Left lung (tissue), 10 donors: ENCODE results near the gene AHCYL2. TPM values are rescaled to one million over a fixed set of nuclear protein-coding genes. Genes with fewer than 3 reads are reported as not detected.
A peak's percentile ranks its signal among the peaks of the same experiment; 100 is the strongest.

Source experiments
- ATAC-seq: fragments of 200-7000 bp; cut with Tn5 transposase; one replicate; pipeline ENCODE4 v1.9.1; 2020; ENCODE audit warnings: moderate library complexity
- DNase-seq, 4 donors: peaks; one replicate each; pipeline ENCODE4 v3.0.0-alpha.2; 2013 to 2020
- H3K27ac ChIP-seq, 2 donors: fragments of 200-600 bp; sonication (generic) in 1 of 2; one replicate each; pipeline versions ENCODE4 v1.5.0 to v1.8.0; 2020 to 2021
- H3K27me3 ChIP-seq, 2 donors: fragments of 200-600 bp; sonication (generic) in 1 of 2; one replicate each; pipeline versions ENCODE4 v1.5.0 to v1.8.0; 2020 to 2021
- H3K36me3 ChIP-seq, 2 donors: fragments of 200-600 bp; sonication (generic) in 1 of 2; one replicate each; pipeline versions ENCODE4 v1.5.0 to v1.8.0; 2020 to 2021
- H3K4me1 ChIP-seq, 2 donors: fragments of 200-600 bp; one replicate each; pipeline ENCODE4 v1.8.0; 2021
- H3K4me3 ChIP-seq, 2 donors: fragments of 200-600 bp; sonication (generic) in 1 of 2; one replicate each; pipeline versions ENCODE4 v1.5.0 to v1.8.0; 2020 to 2021; ENCODE audit warnings: mild to moderate bottlenecking in 1 of 2
- H3K9me3 ChIP-seq, 2 donors: fragments of 200-600 bp; sonication (generic) in 1 of 2; one replicate each; pipeline versions ENCODE4 v1.5.0 to v1.8.0; 2020 to 2021
- CTCF ChIP-seq, 2 donors: fragments of 200-600 bp; sonication (generic) in 1 of 2; IDR thresholded peaks; one replicate each; pipeline versions ENCODE4 v1.5.0 to v1.8.0; 2021; ENCODE audit warnings: antibody characterized with exemption in 2 of 2
- intact Hi-C, 2 donors: fragments of 100-400 bp; cut with DNase I; formaldehyde crosslinking; loops; one replicate each; pipeline versions ENCODE4 v1.11.2 to v1.14.2; 2022
- polyA plus RNA-seq, 6 donors: library from polyadenylated mRNA; unstranded; fragments of 120-200 nt; gene quantifications; one replicate each; pipeline ENCODE4 v1.2.1, GENCODE V29; 2013; ENCODE audit not compliant: insufficient read length in 6 of 6
- total RNA-seq, 2 donors: library from RNA; stranded (reverse); fragmentation: NEBNext Ultra II Directional; extraction: Animal tissue kit (Norgen Biotek cat#: 25700); gene quantifications; one replicate each; pipeline ENCODE4 v1.2.1, GENCODE V29; 2021
- donor health status: DM: no; HTN: yes; CAD: no.
- donor health status: DM: no; HTN: no; CAD: no.

The AHCYL2 gene
- total and polyA plus RNA-seq, 8 donors: 16.2 to 219 (median 21.3) TPM

DNA sequence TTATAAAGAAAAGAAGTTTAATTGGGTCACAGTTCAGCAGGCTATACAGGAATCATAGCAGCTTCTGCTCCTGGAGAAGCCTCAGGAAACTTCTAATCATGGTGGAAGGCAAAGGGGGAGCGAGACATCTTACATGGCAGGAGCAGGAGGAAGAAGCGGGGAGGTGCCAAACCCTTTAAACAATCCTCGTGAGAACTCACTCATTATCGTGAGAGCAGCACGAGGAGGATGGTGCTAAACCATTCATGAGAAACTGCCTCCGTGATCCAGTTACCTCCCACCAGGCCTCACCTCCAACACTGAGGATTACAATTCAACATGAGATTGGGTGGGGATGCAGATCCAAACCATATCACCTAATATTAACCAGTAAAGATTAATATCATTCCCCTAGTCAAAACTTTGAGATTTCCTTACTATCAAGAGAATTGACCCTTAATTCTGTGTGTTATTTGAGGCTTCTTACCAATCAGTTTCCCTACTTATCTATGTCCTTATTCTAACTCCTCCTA lies 38.0 kb upstream of the AHCYL2 start:
- DNase-seq (no peak), ATAC-seq (no peak)
- intact Hi-C loops: no loop called here
- Histone ChIP-seq H3K36me3 (no peaks in the 10 kb centered on the region), H3K27me3 (peaks cover 22 to 70% of the 10 kb centered on the region in 2 donors), H3K4me1 (peaks cover 0 to 20% of the 10 kb centered on the region in 2 donors), H3K27ac (no peak overlapping the region), H3K9me3 (no peaks in the 10 kb centered on the region), H3K4me3 (no peak overlapping the region)
- TF ChIP-seq CTCF (IDR thresholded peaks at IDR 0.05): no peak

DNA sequence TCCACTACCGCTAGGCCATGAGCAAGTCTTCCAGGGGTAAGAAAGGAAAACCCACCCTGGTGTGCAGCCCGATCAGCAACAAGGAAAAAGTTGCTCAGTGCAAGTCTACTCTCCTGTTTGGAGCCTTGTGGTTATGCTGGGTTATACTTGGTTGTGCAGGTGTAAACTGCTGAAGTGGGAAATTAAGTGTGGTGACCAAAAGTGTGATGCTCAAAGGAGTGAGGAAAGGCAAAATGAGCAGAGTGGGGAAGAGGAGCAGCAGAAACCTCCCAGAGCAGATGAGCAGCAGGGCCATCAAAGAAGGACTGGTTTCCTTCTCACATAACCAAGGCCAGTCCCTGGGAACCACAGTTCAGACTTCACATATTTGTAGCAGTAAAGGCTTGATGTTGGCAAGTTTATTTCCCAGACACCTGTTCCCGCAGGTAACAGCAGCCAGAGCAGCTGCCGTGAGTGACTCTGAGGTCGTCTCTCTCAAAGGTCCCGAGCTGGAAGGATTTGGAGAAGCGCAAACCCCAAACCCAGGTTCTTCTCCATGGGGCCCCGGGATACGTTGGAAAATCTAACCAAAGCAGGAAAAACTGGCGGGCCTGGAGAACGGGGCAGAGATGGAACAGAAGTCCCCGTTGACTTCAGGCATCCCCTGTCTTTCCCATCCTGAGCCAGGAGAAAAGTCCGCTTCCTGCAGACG lies 37.0 kb upstream of the AHCYL2 start:
- Histone ChIP-seq H3K9me3 (no peaks in the 10 kb centered on the region), H3K4me3 (peak overlapping the region; percentile 48 to 75), H3K4me1 (peaks cover 0 to 20% of the 10 kb centered on the region in 2 donors), H3K27ac (no peak overlapping the region), H3K36me3 (no peaks in the 10 kb centered on the region), H3K27me3 (peaks cover 22 to 80% of the 10 kb centered on the region in 2 donors)
- no peak for TF ChIP-seq CTCF (IDR thresholded peaks at IDR 0.05)
- DNase-seq (no peak), ATAC-seq (no peak)
- intact Hi-C loops: no loop called here

- TF ChIP-seq CTCF (IDR thresholded peaks at IDR 0.05): no peak
- ATAC-seq (peak; percentile 86), DNase-seq (peak in 3 of 4 donors; percentile 82 to 92 (median 84))
- Histone ChIP-seq H3K36me3 (no peaks in the 10 kb centered on the region), H3K27ac (no peak within 1 kb of the TSS), H3K4me3 (peak within 1 kb of the TSS; percentile 48 to 75), H3K27me3 (peaks cover 22 to 82% of the 10 kb centered on the region in 2 donors), H3K9me3 (no peaks in the 10 kb centered on the region), H3K4me1 (peaks cover 0 to 20% of the 10 kb centered on the region in 2 donors)
- intact Hi-C loops: no loop called here
Measured at GRCh38 chr7:129188372-129188891, 36.4 kb upstream of the AHCYL2 start, which contains the start of gene SMO. TSS of gene SMO (plus strand) at chr7:129188633. CDS start at chr7:129189152, 519 bp downstream.

- peak in 1 of 4 donors; percentile 29 for DNase-seq
- no peak for TF ChIP-seq CTCF (IDR thresholded peaks at IDR 0.05)
- Histone ChIP-seq H3K9me3 (no peaks in the 10 kb centered on the region), H3K36me3 (no peaks in the 10 kb centered on the region), H3K4me3 (peak overlapping the region; percentile 48 to 75), H3K27me3 (peaks cover 22 to 76% of the 10 kb centered on the region in 2 donors), H3K4me1 (peaks cover 0 to 20% of the 10 kb centered on the region in 2 donors), H3K27ac (no peak overlapping the region)
- peak; percentile 51 for ATAC-seq
- intact Hi-C loops: no loop called here
Measured at GRCh38 chr7:129188892-129189660, 35.8 kb upstream of the AHCYL2 start.
